Measurements from ENCODE around the gene ASCL2. TPM values are rescaled to one million over a fixed set of nuclear protein-coding genes. Genes with fewer than 3 reads are reported as not detected.

ASCL2 gene
- total RNA-seq, 1 donor from 2014 or later: 1.7 TPM

- intact Hi-C loops (cut with DNase I): no loop called here
- Histone ChIP-seq H3K27ac (no peak overlapping the region), H3K4me3 (no peak overlapping the region), H3K36me3 (no peaks in the 10 kb centered on the region), H3K4me1 (peaks cover 24% of the 10 kb centered on the region), H3K27me3 (ENCODE audit: low read depth) (peaks cover 45% of the 10 kb centered on the region), H3K9me3 (no peaks in the 10 kb centered on the region)
- no peak for ATAC-seq
- TF ChIP-seq CTCF (IDR thresholded peaks at IDR 0.05): no peak
- DNase-seq: no peak
Measured at GRCh38 chr11:2273311-2273710, 2.9 kb upstream of the ASCL2 start.

GRCh38 chr11:2272946-2273280 lies 2.5 kb upstream of the ASCL2 start:
- no peaks in the 10 kb centered on the region for H3K9me3 ChIP-seq
- peaks cover 49% of the 10 kb centered on the region for H3K27me3 ChIP-seq (ENCODE audit: low read depth)
- peaks cover 24% of the 10 kb centered on the region for H3K4me1 ChIP-seq
- intact Hi-C loops (cut with DNase I): no loop called here
- no peak overlapping the region for H3K4me3 ChIP-seq
- H3K36me3 ChIP-seq: no peaks in the 10 kb centered on the region
- DNase-seq: no peak
- no peak overlapping the region for H3K27ac ChIP-seq
- no peak for TF ChIP-seq CTCF (IDR thresholded peaks at IDR 0.05)
- no peak for ATAC-seq

GRCh38 chr11:2272228-2272945 lies 2.0 kb upstream of the ASCL2 start:
- Histone ChIP-seq H3K27ac (no peak overlapping the region), H3K27me3 (ENCODE audit: low read depth) (peaks cover 53% of the 10 kb centered on the region), H3K36me3 (no peaks in the 10 kb centered on the region), H3K4me3 (no peak overlapping the region), H3K9me3 (no peaks in the 10 kb centered on the region), H3K4me1 (peaks cover 24% of the 10 kb centered on the region)
- TF ChIP-seq CTCF (IDR thresholded peaks at IDR 0.05): no peak
- intact Hi-C loops (cut with DNase I): no loop called here
- no peak for DNase-seq
- no peak for ATAC-seq

GRCh38 chr11:2271327-2272227 lies 1.2 kb upstream of the ASCL2 start:
- intact Hi-C loops (cut with DNase I): no loop called here

GRCh38 chr11:2271077-2271326 lies 614 bp upstream of the ASCL2 start:
- Histone ChIP-seq H3K27me3 (ENCODE audit: low read depth) (peaks cover 53% of the 10 kb centered on the region), H3K36me3 (no peaks in the 10 kb centered on the region), H3K27ac (no peak overlapping the region), H3K4me1 (peaks cover 27% of the 10 kb centered on the region), H3K9me3 (no peaks in the 10 kb centered on the region), H3K4me3 (peak overlapping the region; percentile 35)
- intact Hi-C loops (cut with DNase I): no loop called here
- ATAC-seq: peak; percentile 45 to 64
- TF ChIP-seq CTCF (IDR thresholded peaks at IDR 0.05): no peak
- peak; percentile 82 for DNase-seq

More at GRCh38 chr11:2271327-2272227, 1.2 kb upstream of the ASCL2 start:
- no peak overlapping the region for H3K27ac ChIP-seq
- no peak for ATAC-seq
- H3K9me3 ChIP-seq: no peaks in the 10 kb centered on the region
- peak overlapping the region; percentile 35 for H3K4me3 ChIP-seq
- DNase-seq: no peak
- peaks cover 53% of the 10 kb centered on the region for H3K27me3 ChIP-seq (ENCODE audit: low read depth)
- TF ChIP-seq CTCF (IDR thresholded peaks at IDR 0.05): no peak
- no peaks in the 10 kb centered on the region for H3K36me3 ChIP-seq
- peaks cover 24% of the 10 kb centered on the region for H3K4me1 ChIP-seq

Measured in lower lobe of right lung (tissue), 2 donors.